GM12891 (cell line): ENCODE data around the gene PLIN1.

Source experiments
- POLR2A ChIP-seq: IDR thresholded peaks from 2 replicates; pipeline ENCODE4 v1.6.1; 2011; ENCODE audit warnings: low read depth, low read length, control low read depth
- POLR2AphosphoS5 ChIP-seq: IDR thresholded peaks from 2 replicates; pipeline ENCODE4 v1.6.1; 2011; ENCODE audit warnings: low read depth, low read length, control low read depth
- POU2F2 ChIP-seq: IDR thresholded peaks from 2 replicates; pipeline ENCODE4 v1.6.1; 2011; ENCODE audit warnings: low read depth, mild to moderate bottlenecking, control low read depth, low read length, moderate library complexity
- SPI1 ChIP-seq: IDR thresholded peaks from 2 replicates; pipeline ENCODE4 v1.6.1; 2011; ENCODE audit warnings: low read depth, low read length, control low read depth
- TAF1 ChIP-seq: IDR thresholded peaks from 2 replicates; pipeline ENCODE4 v1.6.1; 2011; ENCODE audit warnings: low read depth, low read length, control low read depth

DNA sequence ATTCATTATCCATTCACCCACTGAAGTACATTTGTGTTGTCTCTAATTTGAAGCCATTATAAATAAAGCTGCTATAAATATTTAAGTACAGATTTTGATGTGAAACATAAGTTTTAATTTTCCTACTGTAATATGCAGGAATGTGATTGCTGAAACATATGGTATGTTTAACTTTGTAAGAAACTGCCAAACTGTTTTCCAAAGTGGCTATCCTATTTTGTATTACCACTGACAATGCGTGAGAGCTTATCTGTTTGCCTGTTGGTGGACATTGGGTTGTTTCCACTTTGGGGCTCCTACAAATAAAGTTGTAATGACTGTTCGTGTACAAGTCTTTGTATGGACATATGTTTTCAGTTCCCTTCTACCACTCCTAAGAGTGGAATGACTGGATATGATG lies 13.9 kb upstream of the PLIN1 start:
- TF ChIP-seq POLR2A (no peak), POLR2AphosphoS5 (no peak), TAF1 (no peak), SPI1 (peak; percentile 71), POU2F2 (no peak)
